ENCODE results near the gene NKD2. TPM values are rescaled to one million over a fixed set of nuclear protein-coding genes. Genes with fewer than 3 reads are reported as not detected.
A peak's percentile ranks its signal among the peaks of the same experiment; 100 is the strongest.

The NKD2 gene
- total and polyA plus RNA-seq, 11 donors: 0.56 to 6.6 (median 2.3) TPM

GRCh38 chr5:1009359-1010180 is 968 bp downstream of the NKD2 start:
- no peak overlapping the region for H3K27ac ChIP-seq
- 11 to 45% (median 18%) methylated on average over 14 to 70 of the region's 70 CpGs for WGBS, 4 donors
- TF ChIP-seq, protein P1, sequence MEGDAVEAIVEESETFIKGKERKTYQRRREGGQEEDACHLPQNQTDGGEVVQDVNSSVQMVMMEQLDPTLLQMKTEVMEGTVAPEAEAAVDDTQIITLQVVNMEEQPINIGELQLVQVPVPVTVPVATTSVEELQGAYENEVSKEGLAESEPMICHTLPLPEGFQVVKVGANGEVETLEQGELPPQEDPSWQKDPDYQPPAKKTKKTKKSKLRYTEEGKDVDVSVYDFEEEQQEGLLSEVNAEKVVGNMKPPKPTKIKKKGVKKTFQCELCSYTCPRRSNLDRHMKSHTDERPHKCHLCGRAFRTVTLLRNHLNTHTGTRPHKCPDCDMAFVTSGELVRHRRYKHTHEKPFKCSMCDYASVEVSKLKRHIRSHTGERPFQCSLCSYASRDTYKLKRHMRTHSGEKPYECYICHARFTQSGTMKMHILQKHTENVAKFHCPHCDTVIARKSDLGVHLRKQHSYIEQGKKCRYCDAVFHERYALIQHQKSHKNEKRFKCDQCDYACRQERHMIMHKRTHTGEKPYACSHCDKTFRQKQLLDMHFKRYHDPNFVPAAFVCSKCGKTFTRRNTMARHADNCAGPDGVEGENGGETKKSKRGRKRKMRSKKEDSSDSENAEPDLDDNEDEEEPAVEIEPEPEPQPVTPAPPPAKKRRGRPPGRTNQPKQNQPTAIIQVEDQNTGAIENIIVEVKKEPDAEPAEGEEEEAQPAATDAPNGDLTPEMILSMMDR (IDR thresholded peaks at IDR 0.05): no peak
- no peak for TF ChIP-seq POLR2A (IDR thresholded peaks at IDR 0.05)
- ATAC-seq (no peak), DNase-seq (peak in 4 of 5 donors; percentile 18 to 61 (median 27))
- no peaks in the 10 kb centered on the region for H3K9me3 ChIP-seq
- peaks cover 6 to 54% (median 11%) of the 10 kb centered on the region in 9 donors for H3K27me3 ChIP-seq
- H3K4me3 ChIP-seq: peak overlapping the region; percentile 42 to 68 (median 57)
- H3K4me1 ChIP-seq: peaks cover 0 to 42% (median 22%) of the 10 kb centered on the region in 12 donors
- H3K36me3 ChIP-seq: no peaks in the 10 kb centered on the region
- intact Hi-C loops (cut with DNase I): loop anchor here in 6 of 10 donors (5.0 to 10.0 kb wide), 4 partner anchors 85 to 135 kb away; no protein-coding TSS in a partner anchor

DNA sequence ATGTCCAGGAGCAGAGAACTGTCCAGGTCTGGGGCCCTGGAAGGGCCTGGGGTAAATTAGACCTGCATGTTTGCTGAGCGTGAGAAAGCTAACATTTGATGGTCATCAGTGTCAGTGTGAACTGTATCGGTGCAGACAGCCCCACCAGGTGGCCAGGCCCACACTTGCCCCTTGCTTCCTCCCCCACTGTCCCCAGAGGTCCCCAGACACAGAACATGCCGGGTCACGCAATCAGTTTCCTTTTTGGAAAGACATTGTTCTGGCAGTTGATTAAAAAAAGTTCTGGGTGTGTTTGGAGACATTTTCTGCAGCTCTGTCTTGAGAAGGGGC is 1.5 kb downstream of the NKD2 start:
- intact Hi-C loops (cut with DNase I): loop anchor here in 1 of 10 donors (5.0 kb wide), 1 partner anchor 127 kb away; no protein-coding TSS in a partner anchor
- TF ChIP-seq, protein P1 (IDR thresholded peaks at IDR 0.05): peak in 4 of 12 donors; percentile 9 to 34 (median 25)
- no peak for TF ChIP-seq POLR2A (IDR thresholded peaks at IDR 0.05)

GRCh38 chr5:1010641-1011046 is 2.0 kb downstream of the NKD2 start:
- peak overlapping the region in 1 of 12 donors; percentile 68 for H3K4me3 ChIP-seq
- intact Hi-C loops (cut with DNase I): loop anchor here in 2 of 10 donors (1.0 to 5.0 kb wide), 2 partner anchors 49 to 127 kb away; no protein-coding TSS in a partner anchor
- no peaks in the 10 kb centered on the region for H3K36me3 ChIP-seq
- 78 to 82% (median 79%) methylated on average over 12 to 13 of the region's 13 CpGs for WGBS, 4 donors
- H3K27me3 ChIP-seq: peaks cover 6 to 43% (median 11%) of the 10 kb centered on the region in 9 donors
- H3K9me3 ChIP-seq: no peaks in the 10 kb centered on the region
- TF ChIP-seq, protein P1 (IDR thresholded peaks at IDR 0.05): no peak
- no peak overlapping the region for H3K27ac ChIP-seq
- ATAC-seq: no peak
- H3K4me1 ChIP-seq: peaks cover 0 to 31% (median 18%) of the 10 kb centered on the region in 12 donors
- DNase-seq: peak in 4 of 5 donors; percentile 16 to 58 (median 27)

More for the DNA sequence above, 1.5 kb downstream of the NKD2 start:
- ATAC-seq (peak in 1 of 4 donors; percentile 44), DNase-seq (peak in 3 of 5 donors; percentile 26 to 42 (median 29))
- WGBS, 4 donors: 43 to 66% (median 48%) methylated on average over 4 of the region's 4 CpGs
- no peaks in the 10 kb centered on the region for H3K9me3 ChIP-seq
- H3K4me1 ChIP-seq: peaks cover 0 to 36% (median 21%) of the 10 kb centered on the region in 12 donors
- H3K27ac ChIP-seq: no peak overlapping the region
- peaks cover 6 to 48% (median 11%) of the 10 kb centered on the region in 9 donors for H3K27me3 ChIP-seq
- H3K36me3 ChIP-seq: no peaks in the 10 kb centered on the region
- peak overlapping the region in 9 of 12 donors; percentile 42 to 68 (median 58) for H3K4me3 ChIP-seq

DNA sequence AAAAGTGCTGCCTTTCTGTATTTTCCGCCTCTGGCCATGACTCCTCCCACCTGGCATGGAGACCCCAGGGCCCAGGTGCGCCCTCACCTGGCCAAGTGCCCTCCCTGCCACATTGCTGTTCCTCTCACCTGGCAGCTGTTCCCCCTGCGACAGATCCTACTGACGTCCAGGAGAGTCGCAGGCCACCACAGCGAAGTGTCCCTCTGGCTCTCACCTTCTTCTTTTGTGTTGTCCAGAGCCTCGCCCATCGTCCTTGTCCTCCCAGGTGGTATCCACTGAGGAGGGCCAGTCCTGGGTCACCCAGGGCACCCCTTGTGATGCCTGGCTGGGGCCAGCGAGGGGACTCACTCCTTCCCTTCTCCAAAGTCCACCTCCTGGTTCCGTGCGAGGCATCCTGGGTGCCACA is 2.6 kb downstream of the NKD2 start:
- Histone ChIP-seq H3K9me3 (no peaks in the 10 kb centered on the region), H3K27ac (no peak overlapping the region), H3K27me3 (peaks cover 6 to 37% (median 11%) of the 10 kb centered on the region in 9 donors), H3K4me1 (peaks cover 0 to 30% (median 18%) of the 10 kb centered on the region in 12 donors), H3K4me3 (no peak overlapping the region), H3K36me3 (no peaks in the 10 kb centered on the region)
- 76 to 85% (median 82%) methylated on average over 10 to 11 of the region's 11 CpGs for WGBS, 4 donors
- TF ChIP-seq, protein P1 (IDR thresholded peaks at IDR 0.05): peak in 6 of 12 donors; percentile 9 to 37 (median 20)
- TF ChIP-seq POLR2A (IDR thresholded peaks at IDR 0.05): no peak
- ATAC-seq (no peak), DNase-seq (peak in 4 of 5 donors; percentile 13 to 52 (median 20))
- intact Hi-C loops (cut with DNase I): loop anchor here in 2 of 10 donors (1.0 to 5.0 kb wide), 2 partner anchors 48 to 126 kb away; no protein-coding TSS in a partner anchor
